HG03575 (cell line): Measurements from ENCODE around the gene GRIK4.
"Not testable (repeated sequence)": the region's sequence is repeated elsewhere in the genome, so short reads cannot be mapped to it uniquely, and the experiment has no call there.

Experiments used
- ATAC-seq: cut with Tn5 transposase; IDR thresholded peaks from one replicate; pipeline ENCODE4 v1.9.1; 2021; ENCODE audit not compliant: unreplicated experiment, insufficient number of reproducible peaks, low FRiP score; ENCODE audit errors: extremely low read depth

The GRIK4 gene

DNA sequence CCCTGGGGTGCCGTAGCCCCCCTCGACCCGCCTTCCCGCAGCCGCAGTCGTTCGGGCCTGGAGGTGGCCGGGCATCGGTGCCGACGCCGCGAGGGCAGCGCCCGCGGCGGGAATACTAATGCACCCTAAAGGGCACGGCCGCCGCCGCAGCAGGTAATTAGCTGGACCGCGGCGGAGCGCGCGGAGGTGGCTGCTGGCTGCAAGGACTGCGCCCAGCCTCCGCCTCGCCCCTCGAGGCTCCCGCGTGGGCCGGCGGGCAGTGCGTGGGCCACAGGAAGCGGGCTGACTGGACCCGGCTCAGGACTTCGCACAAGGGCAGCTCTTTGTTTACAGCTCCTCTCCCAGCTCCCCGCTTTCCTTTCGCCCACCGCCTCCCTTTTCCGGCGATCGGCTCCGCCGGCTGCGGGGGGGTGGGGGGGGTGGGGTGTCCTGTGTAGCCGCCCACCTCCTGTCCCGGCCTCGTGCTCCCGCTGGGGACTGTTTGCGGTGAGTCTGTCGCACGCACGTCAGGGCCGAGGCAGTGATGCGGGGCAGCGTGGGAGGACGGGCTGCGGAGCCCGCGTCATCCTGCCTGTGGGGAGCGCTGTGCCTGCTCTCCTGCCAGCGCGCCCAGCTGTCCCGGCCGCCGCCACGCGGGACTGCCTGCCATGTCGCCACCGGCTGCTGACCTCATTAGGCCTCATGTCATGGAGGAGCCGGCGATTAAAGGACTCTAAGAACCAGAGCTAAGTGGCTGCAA, 53.2 kb downstream of the GRIK4 start:
- ATAC-seq = no peak

DNA sequence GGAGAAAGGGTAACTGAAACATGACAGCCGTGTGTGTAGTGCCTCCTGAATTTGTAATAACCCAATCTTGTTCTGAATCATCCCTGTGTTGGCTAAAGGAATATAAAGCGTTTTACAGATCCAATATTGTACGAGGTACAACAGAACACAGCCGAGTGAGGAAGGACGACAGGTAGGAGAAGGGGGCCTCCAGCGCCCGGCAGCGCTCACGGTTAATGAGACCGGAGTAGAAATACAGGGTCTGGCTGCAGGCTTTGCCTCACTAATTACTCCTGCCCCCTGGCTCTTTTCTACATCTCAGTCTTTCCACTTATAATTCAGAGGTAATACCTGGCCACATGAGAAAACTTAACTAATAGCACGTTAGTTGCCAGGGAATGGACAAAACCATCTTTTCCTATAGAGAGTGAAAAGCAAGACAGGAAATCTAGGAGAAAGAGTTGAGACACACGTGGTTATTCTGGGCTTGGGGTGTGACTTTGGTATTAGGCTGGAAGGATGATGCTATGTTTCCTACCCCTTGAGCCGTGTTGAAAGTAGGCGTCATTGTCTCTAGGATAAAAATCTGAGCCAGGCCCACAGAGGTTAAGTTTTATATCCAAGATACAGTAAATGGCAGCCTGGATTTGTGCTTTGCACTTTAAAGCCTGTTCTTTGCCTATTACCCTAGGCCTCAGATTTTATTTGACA, 54.1 kb downstream of the GRIK4 start:
- no peak for ATAC-seq

DNA sequence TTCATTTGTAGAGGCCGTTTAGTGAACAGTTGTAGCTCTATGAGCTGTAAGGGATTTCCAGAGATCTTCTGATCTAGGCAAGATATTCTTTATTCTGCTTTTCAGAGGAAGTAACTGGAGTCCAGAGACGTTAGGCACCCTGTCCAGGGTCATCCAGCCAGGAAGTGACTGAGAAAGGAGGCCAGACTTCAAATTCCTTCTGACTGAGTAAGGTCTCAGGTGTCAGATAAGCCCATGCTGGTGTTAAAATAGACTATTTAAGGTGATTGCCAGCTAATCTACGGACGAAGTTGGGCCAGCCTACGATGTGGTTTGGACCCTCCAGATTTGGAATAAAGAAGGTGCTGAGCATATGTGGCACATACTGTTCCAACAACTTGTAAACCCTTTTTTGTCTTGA, 54.6 kb downstream of the GRIK4 start:
- ATAC-seq = no peak

DNA sequence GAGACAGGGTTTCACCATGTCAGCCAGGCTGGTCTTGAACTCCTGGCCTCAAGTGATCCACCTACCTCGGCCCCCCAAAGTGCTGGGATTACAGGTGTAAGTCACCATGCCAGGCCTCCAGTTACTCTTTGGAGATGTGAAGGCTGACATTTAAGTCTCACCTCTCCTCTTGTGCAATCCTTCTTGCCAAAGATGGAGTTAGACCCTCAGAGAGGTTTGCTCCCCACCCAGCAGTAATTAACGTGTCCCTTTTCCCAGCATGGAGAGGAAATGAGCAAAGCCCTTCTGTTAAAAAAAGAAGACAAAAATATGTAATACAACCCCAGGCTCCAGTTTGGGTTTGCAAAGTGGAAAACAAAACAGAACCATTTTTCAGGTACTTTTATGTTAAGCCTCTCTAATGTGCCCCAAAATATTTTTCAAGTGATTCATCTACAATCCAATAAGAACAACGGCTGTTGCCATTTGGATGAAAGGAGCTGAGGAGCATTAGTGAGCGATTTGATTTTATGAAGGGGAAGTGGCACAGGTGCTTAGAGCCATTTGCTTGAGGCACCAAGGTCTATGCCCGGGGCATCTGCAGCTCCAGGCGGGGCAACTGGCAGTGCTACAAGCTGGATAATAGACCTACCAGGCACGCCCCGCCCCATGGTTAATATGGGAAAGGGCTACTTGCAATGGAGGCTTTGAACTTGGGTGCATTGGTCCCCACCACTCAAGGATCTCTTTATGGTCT, 57.2 kb downstream of the GRIK4 start:
- ATAC-seq = no peak

DNA sequence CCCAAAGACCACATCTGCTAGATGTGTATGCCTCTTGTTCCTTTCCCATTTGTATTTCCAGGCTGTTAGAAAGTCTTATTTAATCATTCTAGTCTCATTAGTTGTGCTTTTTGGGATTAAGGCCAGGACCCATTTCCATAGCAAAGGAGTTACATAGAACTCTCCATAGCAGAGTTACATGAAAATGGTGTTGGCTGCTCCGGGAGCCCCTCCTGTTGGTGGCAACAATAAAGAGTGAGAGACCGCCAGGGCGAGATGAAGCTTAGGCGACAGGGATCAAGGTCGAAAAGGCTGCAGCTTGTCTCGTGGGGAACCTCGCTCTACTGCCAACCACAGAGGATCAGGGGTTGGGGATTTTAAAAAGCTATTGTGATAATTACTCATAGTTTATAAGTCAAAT, 58.3 kb downstream of the GRIK4 start:
- ATAC-seq = no peak

DNA sequence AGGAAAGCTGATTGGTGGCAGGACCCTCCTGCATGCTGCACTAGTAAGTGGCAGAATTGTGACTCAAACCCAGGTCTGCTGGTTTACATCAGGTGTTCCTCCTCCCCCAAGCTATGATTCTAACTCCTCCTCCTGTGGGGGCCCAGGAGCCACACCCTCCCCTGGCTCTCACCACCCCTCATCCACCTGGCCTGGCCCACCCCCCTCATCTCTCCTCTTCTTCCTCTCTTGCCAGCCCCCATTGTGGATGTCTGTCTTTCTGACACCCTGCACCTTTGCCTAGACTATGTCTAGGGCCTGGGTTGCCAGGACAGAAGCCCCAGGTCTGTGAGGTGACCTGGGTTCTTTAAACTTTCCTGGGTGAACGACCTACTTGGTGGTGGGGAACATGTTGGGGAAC, 59.9 kb downstream of the GRIK4 start:
- ATAC-seq = no peak

DNA sequence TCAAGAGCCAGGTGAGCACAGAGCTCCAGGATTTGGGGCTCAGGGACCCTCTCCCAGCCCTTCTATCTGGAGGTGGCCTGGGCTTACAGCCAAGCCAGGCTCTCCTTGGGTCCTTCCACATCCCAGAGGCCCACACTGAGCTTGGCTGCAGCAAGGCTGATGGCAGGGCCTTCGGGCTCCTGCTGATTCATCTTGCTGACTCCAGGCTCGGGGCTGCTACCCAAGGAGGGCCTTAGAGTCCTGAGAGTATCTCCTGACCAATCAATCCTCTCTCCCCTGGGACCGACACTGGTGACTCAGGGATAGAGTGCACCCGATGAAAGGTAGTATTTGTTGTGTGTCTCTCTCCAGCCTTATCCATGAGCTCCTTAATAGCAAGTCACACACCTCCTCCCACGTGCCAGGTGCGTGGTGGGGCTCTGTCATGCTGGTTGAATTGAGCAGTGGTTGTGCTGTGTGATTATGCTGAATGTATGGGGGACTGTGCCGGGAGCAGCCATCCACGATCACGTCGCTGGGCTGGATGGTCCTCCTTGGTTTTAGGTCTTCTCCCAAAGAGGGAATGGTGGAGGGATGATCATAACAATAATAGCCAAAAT, 62.3 kb downstream of the GRIK4 start:
- no peak for ATAC-seq

DNA sequence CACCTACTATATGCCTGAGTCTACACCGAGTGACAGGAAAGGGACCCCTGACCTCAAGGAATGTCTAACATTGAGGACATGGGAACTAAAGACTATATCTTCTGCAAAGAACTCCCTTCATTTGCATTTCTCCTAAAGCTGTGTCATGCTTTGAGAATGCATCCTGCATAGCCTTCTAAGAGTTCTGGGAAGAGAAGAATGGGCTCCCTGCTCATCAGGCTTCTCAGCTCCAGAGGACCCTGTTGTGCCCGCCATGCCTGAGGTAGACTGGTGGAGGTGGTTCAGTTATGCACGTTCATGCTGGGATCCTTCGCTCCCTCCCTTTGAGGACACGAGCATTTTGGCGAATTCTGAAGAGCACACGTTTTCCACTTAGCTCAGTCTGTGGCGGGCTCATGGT, 63.3 kb downstream of the GRIK4 start:
- ATAC-seq = no peak

DNA sequence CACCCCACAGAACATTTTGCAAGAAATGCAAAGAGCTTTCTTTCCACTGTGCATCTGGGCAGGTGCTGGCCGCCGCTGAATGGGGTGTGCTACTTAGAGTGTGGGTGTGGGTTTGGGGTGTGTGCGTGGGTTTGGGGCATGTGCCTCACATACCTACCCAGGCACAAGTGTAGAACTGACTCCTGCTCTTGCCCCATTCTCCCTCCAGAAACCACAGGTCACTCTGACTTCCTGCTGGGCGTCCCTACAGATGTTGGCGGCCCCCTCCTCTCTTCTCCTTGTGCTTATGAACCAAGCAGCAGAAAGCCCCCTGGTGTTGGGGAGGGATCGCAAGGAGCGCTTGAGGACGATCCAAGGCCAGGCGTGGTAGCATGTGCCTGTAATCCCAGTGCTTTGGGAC, 63.9 kb downstream of the GRIK4 start:
- ATAC-seq = no peak

DNA sequence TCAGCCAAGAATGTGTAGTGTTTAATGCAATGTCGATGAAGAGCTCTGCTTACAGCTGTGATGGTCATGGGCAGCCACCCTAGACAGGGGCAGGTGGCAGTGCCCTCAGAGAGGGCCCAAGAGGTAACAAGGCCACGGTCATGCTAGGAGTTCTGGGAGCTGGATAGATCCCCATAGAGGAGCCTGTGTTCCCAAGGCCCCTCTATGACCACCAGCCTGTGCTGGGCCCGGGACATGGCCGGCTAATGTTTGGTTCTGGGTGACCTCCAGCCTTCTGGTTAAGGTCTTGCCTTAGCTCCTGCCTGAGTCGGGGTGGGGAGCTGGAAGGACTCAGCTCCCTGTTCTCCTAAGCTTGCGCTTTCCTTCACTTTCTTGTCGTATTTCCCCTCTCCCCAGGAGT, 65.1 kb downstream of the GRIK4 start:
- no peak for ATAC-seq

DNA sequence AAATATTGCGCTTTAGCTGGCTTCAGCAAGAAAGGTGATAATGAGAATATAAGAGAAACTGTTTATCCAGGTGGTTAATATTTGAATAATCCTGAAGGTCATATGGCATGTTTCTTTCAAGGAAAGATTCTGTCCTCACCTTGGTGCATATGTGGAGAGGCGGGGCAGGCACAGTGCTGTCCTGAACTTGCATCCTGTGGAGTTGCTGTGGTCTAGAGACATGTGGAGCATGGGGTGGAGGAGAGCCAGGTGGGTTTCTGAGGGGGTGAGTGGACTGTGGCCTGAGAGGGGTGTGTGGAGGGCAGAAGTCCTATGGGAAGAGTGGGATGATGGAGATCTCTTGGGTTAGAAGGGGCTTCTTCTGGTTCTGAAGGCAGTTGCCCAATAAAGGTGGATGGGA, 65.5 kb downstream of the GRIK4 start:
- ATAC-seq = no peak

DNA sequence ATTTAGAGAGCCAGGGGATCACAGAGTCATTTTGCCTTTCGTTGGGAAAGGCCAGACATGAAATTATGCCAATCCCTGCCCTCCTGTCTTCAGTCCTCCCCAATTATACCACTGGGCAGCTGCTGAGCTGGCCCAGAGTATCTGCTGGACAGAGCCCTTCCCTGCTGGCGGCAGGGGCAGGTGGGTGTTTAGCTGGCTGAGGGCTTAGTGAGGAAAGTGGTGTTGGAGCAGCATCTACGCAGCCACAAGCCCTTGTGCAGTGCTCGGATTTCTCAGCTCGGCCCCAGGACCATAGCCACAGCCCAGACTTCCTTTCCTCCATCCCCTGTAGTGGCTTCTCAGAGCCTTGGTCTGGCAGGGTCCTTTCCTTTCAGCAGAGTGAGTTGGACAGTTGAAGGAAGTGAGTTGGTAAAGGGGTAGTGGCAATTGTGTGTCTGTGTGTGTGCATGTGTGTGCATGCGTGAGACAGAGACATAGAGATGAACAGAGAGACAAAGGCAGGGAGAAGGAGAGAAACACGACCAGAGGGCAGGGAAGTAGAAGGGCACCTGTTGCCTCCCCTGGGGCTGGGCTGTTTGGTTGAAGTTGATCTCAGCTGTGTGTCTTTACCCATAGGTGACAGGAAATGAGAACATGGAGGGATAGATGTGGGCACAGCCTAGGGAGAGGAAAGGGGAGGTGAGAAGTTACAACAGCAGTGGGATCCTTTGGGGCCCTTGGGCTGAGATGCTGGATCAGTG, 66.2 kb downstream of the GRIK4 start:
- no peak for ATAC-seq

DNA sequence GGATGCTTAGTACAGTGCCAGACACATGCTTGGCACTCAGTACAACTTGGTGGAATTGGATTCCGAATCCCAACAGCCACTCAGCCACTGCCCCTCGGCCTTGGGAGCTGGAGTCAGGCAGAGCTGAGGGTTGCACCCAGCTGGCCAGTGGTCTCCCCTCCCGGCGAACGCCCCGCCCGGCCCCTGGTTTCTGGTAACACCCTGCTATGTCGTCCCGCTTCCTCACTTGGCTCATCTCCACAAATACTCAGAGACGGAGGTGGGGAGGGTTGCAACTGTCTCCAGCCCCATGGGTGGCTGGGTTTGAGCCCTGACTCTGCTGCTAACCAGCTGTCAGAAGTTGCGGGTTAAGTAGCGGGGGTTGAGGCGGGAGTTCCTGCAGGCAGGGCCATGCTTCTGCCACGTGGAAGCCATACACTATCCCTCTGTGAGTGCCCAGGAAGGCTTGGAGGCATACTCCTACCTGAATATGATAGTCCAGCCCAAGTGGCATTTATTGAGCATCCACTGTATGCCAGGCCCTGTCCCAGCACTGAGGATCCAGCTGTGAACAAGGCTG, 67.1 kb downstream of the GRIK4 start:
- no peak for ATAC-seq

DNA sequence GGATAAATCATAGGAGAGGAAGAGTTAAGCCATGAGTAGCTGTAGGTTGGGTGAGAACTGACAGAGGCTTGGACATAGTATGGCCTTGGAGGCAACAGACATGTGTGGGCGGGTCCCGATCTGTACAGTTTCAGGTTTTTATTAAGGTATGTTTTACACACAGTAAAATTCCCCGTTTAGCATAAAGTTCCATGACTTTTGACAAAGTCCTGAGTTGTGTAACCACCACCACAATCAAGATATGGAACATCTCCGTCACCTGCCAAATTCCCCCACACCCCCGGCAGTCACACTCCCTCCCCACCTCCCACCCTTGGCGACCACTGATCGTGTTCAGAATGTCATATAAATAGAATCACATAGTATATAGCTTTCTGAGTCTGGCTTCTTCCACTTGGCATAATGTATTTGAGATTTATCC, 68.1 kb downstream of the GRIK4 start:
- ATAC-seq = no peak

DNA sequence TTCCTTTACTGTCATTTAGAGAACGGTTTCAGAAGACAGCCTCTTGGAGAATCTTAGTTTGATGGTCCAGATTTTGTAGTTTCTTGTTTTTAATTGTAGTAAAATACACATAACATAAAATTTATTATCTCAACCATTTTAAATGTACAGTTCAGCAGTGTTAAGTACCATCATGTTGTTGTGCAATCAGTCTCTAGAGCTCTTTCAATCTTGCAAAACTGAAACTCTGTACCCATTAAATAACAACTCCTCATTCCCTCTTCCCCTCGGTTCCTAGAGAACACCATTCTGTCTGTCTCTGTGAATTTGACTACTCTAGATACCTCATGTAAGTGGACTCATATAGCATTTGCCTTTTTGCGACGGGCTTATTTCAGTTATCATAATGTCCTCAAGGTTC, 69.8 kb downstream of the GRIK4 start:
- ATAC-seq = no peak

DNA sequence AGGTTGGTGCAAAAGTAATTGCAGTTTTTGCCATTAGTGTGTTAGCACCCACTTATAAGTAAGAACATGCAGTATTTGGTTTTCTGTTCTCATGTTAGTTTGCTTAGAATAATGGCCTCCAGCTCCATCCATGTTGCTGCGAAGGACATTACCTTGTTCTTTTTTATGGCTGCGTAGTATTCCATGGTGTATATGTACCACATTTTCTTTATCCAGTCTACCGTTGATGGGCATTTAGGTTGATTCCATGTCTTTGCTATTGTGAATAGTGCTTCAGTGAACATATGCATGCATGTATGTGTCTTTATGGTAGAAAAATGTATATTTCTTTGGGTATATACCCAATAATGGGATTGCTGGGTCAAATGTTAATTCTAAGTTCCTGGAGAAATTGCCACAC, 71.0 kb downstream of the GRIK4 start:
- ATAC-seq = not testable (repeated sequence)

DNA sequence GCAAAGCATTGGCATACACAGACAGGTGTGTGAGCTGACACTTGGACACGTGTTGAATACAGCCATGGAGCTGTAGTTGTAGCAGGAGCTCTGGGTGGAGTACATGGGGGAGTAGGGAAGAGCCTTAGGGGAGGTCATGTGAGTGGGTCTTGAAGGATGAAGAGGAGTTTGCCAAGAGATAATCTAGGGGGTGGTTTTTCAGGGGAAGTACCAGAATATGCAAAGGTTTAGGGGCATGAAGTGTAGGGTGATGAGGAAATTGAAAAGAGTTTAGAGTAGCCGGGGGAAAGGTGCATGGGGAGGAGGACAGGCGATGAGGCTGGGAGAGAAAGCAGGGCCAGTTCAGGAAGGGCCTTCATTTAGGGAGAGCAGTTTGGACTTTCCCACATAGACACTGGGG, 74.5 kb downstream of the GRIK4 start:
- no peak for ATAC-seq

DNA sequence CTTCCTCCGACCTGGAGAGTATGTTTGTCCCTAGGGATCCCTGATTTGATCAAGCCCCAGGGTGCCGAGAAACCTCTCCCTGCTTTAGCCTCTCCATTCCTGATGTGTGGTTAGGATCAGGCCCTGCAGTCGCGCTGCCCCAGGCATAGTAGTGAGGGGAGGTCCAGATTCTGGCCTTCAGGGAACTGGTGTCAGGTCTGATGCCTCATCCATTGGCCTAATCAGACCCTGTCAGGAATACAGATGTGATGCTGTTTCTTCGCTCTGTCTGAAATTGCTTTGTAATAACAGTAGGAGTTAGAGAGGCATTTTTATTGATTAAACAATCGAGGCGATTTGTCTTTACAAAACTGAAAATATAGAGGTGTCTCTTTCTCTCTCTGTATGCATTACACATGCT, 75.2 kb downstream of the GRIK4 start:
- no peak for ATAC-seq

DNA sequence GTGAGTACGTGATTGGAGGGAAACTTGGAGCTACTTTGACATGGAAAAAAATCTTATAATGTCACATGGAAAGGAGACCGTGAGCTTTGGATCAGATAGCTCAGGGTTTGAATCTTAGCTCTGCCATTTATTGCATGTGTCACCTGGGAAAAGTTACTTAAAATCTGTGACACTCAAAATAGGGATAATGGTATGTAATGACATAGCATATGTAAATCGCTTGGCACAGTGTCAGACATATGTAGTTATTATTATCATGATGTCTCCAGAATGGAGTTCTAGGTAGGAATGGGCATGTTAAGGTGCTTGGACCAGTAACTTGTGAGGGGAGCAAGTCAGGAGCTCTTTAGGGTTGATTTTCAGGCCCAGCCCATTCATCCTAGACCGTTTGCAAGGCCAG, 75.8 kb downstream of the GRIK4 start:
- no peak for ATAC-seq
